Muscle layer of colon (tissue), 2 donors: Measurements from ENCODE around the gene CLTB.
A peak's percentile ranks its signal among the peaks of the same experiment; 100 is the strongest.

Source experiments
- H3K27ac ChIP-seq: one replicate; pipeline ENCODE4 v1.7.0; 2013; ENCODE audit warnings: low read depth, mild to moderate bottlenecking, low read length, moderate library complexity
- H3K27me3 ChIP-seq, 2 donors: one replicate each; pipeline ENCODE4 v1.7.0; 2013; ENCODE audit warnings: low read length in 2 of 2, mild to moderate bottlenecking in 2 of 2; ENCODE audit not compliant: insufficient read depth in 2 of 2, control insufficient read depth in 1 of 2
- H3K36me3 ChIP-seq: one replicate; pipeline ENCODE4 v1.7.0; 2013; ENCODE audit warnings: mild to moderate bottlenecking, low read length; ENCODE audit not compliant: insufficient read depth
- H3K4me1 ChIP-seq: one replicate; pipeline ENCODE4 v1.7.0; 2013; ENCODE audit warnings: mild to moderate bottlenecking, low read length; ENCODE audit not compliant: insufficient read depth
- H3K4me3 ChIP-seq, 2 donors: one replicate each; pipeline ENCODE4 v1.7.0; 2013; ENCODE audit warnings: low read length in 2 of 2, low read depth in 1 of 2, mild to moderate bottlenecking in 1 of 2, moderate library complexity in 1 of 2
- H3K9ac ChIP-seq: one replicate; pipeline ENCODE4 v1.7.0; 2013; ENCODE audit warnings: low read length
- H3K9me3 ChIP-seq: one replicate; pipeline ENCODE4 v1.7.0; 2013; ENCODE audit warnings: mild to moderate bottlenecking, low read length
- donor health status: abdominal sarcoma.
- donor health status: Adenocarcinoma of cecum.

The CLTB gene

DNA sequence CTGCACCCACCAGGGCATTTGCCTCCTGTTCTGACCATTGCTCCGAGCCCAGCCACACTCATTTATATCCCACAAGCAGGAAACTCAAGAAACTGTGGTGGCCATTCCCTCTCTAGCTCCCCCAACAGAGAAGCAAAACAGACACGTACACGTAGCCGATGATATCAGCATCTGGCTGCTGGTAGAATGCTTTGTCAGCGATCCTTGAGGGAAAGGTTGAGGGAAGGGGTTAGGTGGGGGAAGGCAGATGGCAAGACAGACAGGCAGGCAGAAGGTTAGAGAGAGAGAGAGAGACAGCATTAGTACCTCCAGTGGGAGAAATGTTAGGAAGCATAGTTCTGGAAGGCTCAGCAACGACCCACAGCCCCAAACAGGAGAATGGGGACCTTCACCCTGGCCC, 20.0 kb downstream of the CLTB start:
- Histone ChIP-seq H3K36me3 (peaks cover 43% of the 10 kb centered on the region), H3K27me3 (no peaks in the 10 kb centered on the region)

DNA sequence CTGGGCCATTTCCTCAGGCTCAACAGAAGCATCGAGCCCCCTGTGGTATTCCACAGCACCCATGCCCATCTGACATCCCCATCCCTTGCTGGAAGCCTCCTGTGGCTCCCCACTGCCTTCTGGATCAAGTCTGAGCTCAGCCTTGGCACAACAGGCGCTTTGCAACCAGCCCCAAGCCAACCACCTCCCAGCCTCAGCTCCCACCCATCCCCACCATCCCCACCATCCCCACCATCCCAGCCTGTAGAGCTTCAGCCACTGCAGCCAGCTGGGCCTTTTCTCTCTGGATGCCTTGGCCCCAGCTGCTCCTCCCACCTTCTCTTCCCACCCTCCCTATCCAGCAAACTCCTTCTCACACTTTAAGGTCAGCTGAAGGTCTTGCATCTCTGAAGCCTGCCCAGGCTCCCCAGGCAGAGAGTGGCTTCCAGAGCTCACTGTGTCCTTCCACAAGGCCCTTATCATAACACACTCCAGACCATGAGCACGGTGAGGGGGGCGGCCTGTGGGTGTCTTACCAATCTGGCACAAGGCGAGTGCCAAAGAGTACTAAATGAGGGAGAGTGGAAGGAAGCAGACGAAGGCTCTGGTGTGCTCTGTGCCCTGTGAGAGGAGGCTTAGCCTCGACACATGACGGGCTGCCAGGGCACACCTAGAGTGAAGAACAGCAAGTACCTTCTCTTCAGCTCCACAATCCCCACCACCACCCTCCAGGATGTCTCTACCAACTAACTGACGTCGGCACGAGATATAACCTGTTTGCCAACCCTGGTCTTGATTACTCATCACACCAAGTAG, 21.3 kb downstream of the CLTB start:
- H3K4me3 ChIP-seq, result no peak overlapping the region
- H3K4me1 ChIP-seq, result peaks cover 6% of the 10 kb centered on the region
- H3K27ac ChIP-seq, result no peak overlapping the region
- H3K9ac ChIP-seq, result no peak overlapping the region
- no peaks in the 10 kb centered on the region for H3K9me3 ChIP-seq
- H3K27me3 ChIP-seq, result no peaks in the 10 kb centered on the region
- H3K36me3 ChIP-seq, result peaks cover 51% of the 10 kb centered on the region

More for the DNA sequence above, 20.0 kb downstream of the CLTB start:
- no peak overlapping the region for H3K4me3 ChIP-seq
- H3K4me1 ChIP-seq, result peaks cover 6% of the 10 kb centered on the region
- no peak overlapping the region for H3K9ac ChIP-seq
- H3K9me3 ChIP-seq, result no peaks in the 10 kb centered on the region
- no peak overlapping the region for H3K27ac ChIP-seq

DNA sequence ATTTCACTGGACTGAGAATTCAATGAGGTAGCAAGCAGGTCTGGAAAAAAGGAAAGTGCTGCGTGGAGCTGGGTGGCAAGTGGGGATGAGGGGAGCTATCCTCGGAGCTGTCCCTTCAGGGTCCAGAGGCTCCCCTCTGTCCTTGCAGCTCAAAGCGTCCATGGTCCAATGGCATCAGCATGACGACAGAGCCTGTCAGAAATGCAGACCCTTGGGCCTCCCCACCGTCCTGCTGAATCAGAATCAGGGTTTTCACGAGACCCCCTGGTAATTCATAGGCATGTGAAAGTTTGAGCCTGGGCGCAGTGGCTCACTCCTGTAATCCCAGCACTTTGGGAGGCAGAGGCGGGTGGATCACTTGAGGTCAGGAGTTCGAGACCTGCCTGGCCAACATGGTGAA, 22.2 kb downstream of the CLTB start:
- no peaks in the 10 kb centered on the region for H3K9me3 ChIP-seq
- H3K36me3 ChIP-seq, result peaks cover 50% of the 10 kb centered on the region
- H3K27ac ChIP-seq, result no peak overlapping the region
- H3K9ac ChIP-seq, result no peak overlapping the region
- no peak overlapping the region for H3K4me3 ChIP-seq
- H3K27me3 ChIP-seq, result no peaks in the 10 kb centered on the region
- H3K4me1 ChIP-seq, result peaks cover 10% of the 10 kb centered on the region

DNA sequence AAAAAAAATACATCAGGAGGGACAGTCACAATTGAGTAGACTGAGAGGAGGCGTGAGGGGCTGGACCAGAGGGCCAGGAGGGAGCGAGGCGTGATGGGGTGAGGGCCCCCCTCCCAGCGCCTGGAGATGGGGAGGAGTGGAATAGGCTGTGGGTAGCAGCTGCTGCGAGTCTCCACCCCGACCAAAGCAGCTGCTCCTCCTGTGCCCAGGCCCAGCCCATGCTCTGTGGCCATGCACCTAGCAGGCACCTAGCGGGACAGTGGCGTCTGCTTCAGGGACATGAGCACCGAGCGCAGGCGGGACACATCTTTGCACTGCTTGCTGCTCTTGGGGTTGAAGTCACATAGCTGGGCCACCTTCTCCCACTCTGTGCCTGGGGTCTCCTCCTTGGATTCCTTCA, 23.8 kb downstream of the CLTB start:
- Histone ChIP-seq H3K9ac (no peak overlapping the region), H3K27ac (no peak overlapping the region), H3K4me1 (peaks cover 15% of the 10 kb centered on the region), H3K27me3 (no peaks in the 10 kb centered on the region), H3K36me3 (peaks cover 46% of the 10 kb centered on the region), H3K4me3 (no peak overlapping the region), H3K9me3 (no peaks in the 10 kb centered on the region)

DNA sequence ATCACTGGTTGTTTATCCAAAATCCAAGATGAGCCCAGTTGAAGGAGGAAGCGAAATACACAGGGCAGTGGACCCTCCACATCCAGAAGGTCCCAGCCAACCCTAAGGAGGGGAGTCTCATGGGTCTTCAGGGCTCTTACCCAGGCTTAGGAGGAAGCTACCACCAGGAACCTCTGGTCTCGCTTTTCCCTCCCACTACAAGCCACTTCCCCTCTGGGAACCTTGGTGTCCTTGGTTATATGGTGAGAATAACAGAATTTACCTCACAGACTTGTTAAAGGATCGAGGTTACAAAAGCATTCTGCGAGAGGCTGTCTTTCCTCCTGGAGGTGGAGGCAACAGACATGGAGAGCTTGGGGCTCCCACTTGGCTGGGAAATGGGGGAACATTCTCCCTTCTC, 24.3 kb downstream of the CLTB start:
- Histone ChIP-seq H3K9ac (no peak overlapping the region), H3K4me3 (no peak overlapping the region), H3K27ac (no peak overlapping the region), H3K9me3 (no peaks in the 10 kb centered on the region), H3K27me3 (no peaks in the 10 kb centered on the region), H3K4me1 (peaks cover 20% of the 10 kb centered on the region), H3K36me3 (peaks cover 46% of the 10 kb centered on the region)

DNA sequence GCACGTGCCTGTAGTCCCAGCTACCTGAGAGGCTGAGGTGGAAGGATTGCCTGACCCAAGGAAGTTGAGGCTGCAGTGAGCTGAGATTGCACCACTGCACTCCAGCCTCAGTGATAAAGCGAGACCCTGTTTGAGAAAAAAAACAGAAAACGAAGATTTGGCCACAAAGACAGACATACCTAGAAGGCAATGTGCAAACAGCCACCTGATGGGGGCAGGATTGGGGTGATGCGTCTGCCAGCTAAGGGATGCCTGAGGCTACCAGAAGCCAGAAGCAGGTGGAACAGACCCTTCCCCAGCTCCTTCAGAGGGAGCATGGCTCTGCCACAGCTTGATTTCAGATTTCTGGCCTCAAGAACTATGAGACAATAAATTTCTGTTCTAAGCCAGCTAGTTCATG, 24.9 kb downstream of the CLTB start:
- Histone ChIP-seq H3K9me3 (no peaks in the 10 kb centered on the region), H3K27ac (no peak overlapping the region), H3K9ac (no peak overlapping the region), H3K36me3 (peaks cover 43% of the 10 kb centered on the region), H3K4me1 (peaks cover 23% of the 10 kb centered on the region), H3K4me3 (no peak overlapping the region), H3K27me3 (no peaks in the 10 kb centered on the region)

DNA sequence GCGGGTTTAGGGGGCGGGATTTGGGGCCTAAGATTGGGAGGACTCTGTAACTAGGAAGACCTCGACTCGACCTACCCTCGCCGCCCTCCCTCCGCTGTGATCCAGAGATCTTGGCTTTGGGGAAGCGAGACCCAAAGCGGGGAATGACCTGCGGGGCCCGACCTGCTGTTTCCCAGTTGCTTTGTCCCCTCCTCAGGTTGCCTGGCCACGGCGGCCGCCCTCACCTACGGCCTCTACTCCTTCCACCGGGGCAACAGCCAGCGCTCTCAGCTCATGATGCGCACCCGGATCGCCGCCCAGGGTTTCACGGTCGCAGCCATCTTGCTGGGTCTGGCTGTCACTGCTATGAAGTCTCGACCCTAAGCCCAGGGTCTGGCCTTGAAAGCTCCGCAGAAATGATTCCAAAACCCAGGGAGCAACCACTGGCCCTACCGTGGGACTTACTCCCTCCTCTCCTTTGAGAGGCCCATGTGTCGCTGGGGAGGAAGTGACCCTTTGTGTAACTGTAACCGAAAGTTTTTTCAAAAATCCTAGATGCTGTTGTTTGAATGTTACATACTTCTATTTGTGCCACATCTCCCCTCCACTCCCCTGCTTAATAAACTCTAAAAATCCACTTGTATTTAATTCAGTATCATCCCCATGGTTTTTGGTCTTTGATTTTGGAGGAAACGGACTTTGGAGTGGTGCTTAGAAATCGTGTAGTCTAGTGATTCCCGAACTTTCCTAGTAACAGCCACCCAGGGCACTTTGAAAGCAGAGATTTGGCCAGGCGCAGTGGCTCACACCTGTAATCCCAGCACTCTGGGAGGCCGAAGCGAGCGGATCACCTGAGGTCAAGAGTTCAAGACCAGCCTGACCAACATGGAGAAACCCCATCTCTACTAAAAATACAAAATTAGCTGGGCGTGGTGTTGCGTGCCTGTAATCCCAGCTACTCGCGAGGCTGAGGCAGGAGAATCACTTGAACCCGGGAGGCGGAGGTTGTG, 26.9 kb downstream of the CLTB start:
- Histone ChIP-seq H3K27me3 (no peaks in the 10 kb centered on the region), H3K27ac (peak overlapping the region; percentile 98), H3K9ac (peak overlapping the region; percentile 79), H3K36me3 (peaks cover 43% of the 10 kb centered on the region), H3K4me3 (peak overlapping the region; percentile 68 to 83), H3K4me1 (peaks cover 18% of the 10 kb centered on the region), H3K9me3 (no peaks in the 10 kb centered on the region)

DNA sequence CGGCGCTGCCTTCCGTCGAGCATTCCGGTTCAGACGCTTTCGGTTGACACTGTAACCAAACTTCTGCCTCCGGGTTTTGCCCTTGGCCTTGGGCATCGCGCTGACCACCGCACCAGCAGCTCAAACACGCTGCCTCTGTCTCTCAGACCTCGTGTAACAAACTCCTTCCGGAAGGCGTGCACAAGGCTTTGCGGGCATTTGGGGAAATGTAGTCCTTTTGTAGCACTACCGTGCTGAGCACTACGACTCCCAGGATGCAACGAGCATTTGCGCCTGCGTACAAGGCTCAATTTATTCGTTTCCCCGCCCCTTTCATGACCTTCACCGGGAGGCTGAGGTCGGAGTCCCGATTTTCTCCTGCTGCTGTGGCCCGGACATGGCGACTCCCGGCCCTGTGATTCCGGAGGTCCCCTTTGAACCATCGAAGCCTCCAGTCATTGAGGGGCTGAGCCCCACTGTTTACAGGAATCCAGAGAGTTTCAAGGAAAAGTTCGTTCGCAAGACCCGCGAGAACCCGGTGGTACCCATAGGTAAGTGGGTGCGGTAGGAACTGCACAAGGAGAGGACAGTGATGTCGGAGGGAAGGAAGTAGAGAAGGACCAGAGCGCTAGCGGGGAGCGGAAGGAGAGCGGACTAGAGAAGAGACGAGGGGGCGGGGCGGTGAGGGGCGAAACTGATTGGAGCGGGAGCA, 27.8 kb downstream of the CLTB start, which contains the start of the genes HIGD2A and NOP16:
Gene HIGD2A, plus strand, starts transcription at position 308 of the 691 bp plus-strand sequence. Its CDS starts 69 bp downstream, at position 377.
Gene NOP16, minus strand, starts transcription at position 155 of the 691 bp plus-strand sequence. Its CDS starts 59 bp downstream, at position 96.
- no peaks in the 10 kb centered on the region for H3K9me3 ChIP-seq
- H3K27ac ChIP-seq, result peak within 1 kb of the TSS; percentile 98
- peaks cover 43% of the 10 kb centered on the region for H3K36me3 ChIP-seq
- H3K9ac ChIP-seq, result peak within 1 kb of the TSS; percentile 79
- no peaks in the 10 kb centered on the region for H3K27me3 ChIP-seq
- H3K4me1 ChIP-seq, result peaks cover 18% of the 10 kb centered on the region
- peak within 1 kb of the TSS; percentile 68 to 83 for H3K4me3 ChIP-seq

DNA sequence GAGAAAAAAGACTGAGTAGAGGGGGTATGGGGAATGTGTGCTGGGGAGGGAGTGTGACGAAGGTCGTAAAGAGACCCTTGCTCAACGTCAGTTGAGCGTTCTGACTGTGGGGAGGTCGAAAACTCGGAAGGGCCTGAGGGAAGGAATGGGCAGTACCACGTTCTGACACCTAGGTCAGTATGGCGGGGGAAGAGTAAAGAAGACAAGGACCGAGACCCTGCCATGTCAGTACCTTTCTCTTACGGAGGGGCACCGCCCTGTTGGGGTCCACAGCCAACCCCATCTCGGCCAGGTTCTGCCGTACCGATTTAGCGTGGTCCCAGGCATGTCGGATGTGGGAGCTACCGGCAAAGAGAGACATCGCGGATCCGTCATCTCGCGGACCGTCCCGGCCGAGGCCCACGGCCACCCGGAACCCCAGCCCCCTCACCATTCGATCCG, 28.3 kb downstream of the CLTB start:
- H3K27ac ChIP-seq, result peak overlapping the region; percentile 4
- H3K4me1 ChIP-seq, result peaks cover 18% of the 10 kb centered on the region
- H3K4me3 ChIP-seq, result peak overlapping the region; percentile 68 to 83
- peak overlapping the region; percentile 56 for H3K9ac ChIP-seq
- H3K9me3 ChIP-seq, result no peaks in the 10 kb centered on the region
- peaks cover 43% of the 10 kb centered on the region for H3K36me3 ChIP-seq
- H3K27me3 ChIP-seq, result no peaks in the 10 kb centered on the region

DNA sequence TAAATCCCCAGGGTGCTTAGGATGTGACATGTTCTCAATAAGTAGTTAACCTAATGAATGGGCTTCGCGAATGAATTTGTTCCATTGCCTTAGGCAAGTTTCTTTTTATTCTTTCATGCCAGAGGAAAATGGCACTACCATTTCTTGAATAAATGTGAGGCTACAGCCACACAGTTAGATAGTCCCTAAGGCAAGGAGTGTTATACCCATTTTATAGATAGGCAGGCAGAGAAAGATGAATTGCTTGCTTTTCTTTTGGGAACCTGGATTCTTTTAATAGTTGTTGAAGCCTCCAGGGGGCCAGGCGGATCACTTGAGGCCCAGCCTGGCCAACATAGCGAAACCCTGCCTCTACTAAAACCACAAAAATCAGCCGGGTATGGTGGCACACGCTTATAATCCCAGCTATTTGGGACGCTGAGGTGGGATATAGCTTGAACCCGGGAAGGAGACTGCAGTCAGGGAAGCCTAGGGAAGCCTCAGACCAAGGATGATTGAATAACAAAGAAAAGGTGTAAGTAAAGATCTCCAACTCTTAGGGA, 28.9 kb downstream of the CLTB start:
- Histone ChIP-seq H3K9ac (peak overlapping the region; percentile 56), H3K4me1 (peaks cover 18% of the 10 kb centered on the region), H3K36me3 (peaks cover 43% of the 10 kb centered on the region), H3K27me3 (no peaks in the 10 kb centered on the region), H3K9me3 (no peaks in the 10 kb centered on the region), H3K27ac (no peak overlapping the region), H3K4me3 (peak overlapping the region; percentile 68 to 83)
